ENCODE measurements around the gene SEMA3F. TPM values are rescaled to one million over a fixed set of nuclear protein-coding genes. Genes with fewer than 3 reads are reported as not detected.

SEMA3F gene
- total RNA-seq, 1 donor from 2014 or later = 10.2 TPM

DNA sequence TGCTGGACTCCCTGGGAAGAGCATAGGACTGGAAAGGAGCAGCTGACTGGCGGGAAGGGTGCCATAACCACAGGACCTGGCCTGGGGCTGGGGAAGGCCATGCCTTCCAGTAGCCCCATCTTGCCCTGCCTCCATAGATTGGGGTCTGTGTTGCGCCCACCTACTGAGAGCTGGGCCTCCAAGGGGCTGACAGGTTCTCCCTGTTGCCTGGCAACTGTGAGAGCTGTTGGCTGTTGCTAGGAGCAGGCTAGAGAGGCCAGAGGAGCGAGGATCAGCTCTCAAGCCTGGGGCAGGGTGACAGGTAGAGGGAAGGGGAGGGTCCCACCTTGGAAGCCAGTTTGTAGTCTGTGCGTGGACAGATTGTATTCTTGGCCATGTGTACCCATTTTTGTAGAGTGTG, 78.1 kb downstream of the SEMA3F start:
- no peaks in the 10 kb centered on the region for H3K9me3 ChIP-seq (replicated peaks)
- intact Hi-C loops (cut with micrococcal nuclease) = no loop called here
- no peak overlapping the region for H3K27ac ChIP-seq (replicated peaks)
- H3K36me3 ChIP-seq = no peaks in the 10 kb centered on the region
- H3K4me1 ChIP-seq = peaks cover 33% of the 10 kb centered on the region
- no peak for TF ChIP-seq CTCF (IDR thresholded peaks at IDR 0.05; ENCODE audit: borderline replicate concordance)
- DNase-seq = no peak
- H3K4me3 ChIP-seq = no peak overlapping the region
- H3K27me3 ChIP-seq (ENCODE audit: low read depth) = no peaks in the 10 kb centered on the region

- TF ChIP-seq CTCF (IDR thresholded peaks at IDR 0.05; ENCODE audit: borderline replicate concordance) = no peak
- H3K27me3 ChIP-seq (ENCODE audit: low read depth) = no peaks in the 10 kb centered on the region
- no peaks in the 10 kb centered on the region for H3K9me3 ChIP-seq (replicated peaks)
- peak within 1 kb of the TSS; percentile 99 for H3K27ac ChIP-seq (replicated peaks)
- peak within 1 kb of the TSS; percentile 91 for H3K4me3 ChIP-seq
- H3K4me1 ChIP-seq = peaks cover 58% of the 10 kb centered on the region
- peak; percentile 99 for DNase-seq
- intact Hi-C loops (cut with micrococcal nuclease) = no loop called here
- peaks cover 4% of the 10 kb centered on the region for H3K36me3 ChIP-seq
These were observed 80.8 kb downstream of the SEMA3F start, which contains the start of gene GNAI2 for GRCh38 chr3:50235716-50236483. Gene GNAI2 (plus strand): TSS chr3:50236204. CDS start chr3:50236336, 132 bp downstream.

DNA sequence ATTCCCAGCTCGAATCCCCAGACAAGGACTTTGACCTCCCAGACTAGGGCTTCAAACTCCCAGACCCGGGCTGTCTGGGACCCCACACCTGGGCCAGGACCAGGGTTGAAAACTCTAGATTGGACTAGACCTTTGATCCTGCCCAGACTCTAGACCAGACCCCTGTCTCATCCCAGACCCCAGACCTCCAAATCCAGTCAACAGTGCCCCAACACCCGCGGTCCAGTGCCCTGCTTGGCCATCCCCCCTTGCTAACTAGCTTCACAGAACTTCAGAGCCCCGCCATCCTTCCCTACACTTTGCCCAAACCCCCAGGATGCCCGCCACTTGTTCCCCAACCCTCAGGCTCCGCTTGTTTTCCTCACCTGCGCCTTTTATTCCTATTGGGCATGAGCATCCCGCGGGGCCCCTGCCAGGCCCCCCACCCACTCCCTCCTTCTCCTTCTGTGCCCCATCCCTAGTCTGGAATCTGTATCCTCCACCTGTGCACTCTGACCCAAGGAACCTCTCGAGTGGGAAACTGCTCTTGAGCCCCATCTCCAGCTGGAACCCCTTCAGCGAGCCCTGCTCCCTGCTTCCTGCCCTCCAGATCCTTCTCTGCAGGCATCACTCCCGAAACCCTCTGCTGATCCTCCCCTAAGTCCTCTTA, 81.5 kb downstream of the SEMA3F start:
- no peak for TF ChIP-seq CTCF (IDR thresholded peaks at IDR 0.05; ENCODE audit: borderline replicate concordance)
- Histone ChIP-seq H3K36me3 (peaks cover 4% of the 10 kb centered on the region), H3K9me3 (replicated peaks) (no peaks in the 10 kb centered on the region), H3K4me1 (peaks cover 65% of the 10 kb centered on the region), H3K4me3 (peak overlapping the region; percentile 91), H3K27me3 (ENCODE audit: low read depth) (no peaks in the 10 kb centered on the region), H3K27ac (replicated peaks) (peak overlapping the region; percentile 99)
- no peak for DNase-seq
- intact Hi-C loops (cut with micrococcal nuclease) = no loop called here

GRCh38 chr3:50237133-50237651, 82.1 kb downstream of the SEMA3F start:
- no peak for DNase-seq
- Histone ChIP-seq H3K27ac (replicated peaks) (peak overlapping the region; percentile 99), H3K27me3 (ENCODE audit: low read depth) (no peaks in the 10 kb centered on the region), H3K4me3 (peak overlapping the region; percentile 91), H3K9me3 (replicated peaks) (no peaks in the 10 kb centered on the region), H3K4me1 (peaks cover 70% of the 10 kb centered on the region), H3K36me3 (peaks cover 4% of the 10 kb centered on the region)
- intact Hi-C loops (cut with micrococcal nuclease) = no loop called here
- no peak for TF ChIP-seq CTCF (IDR thresholded peaks at IDR 0.05; ENCODE audit: borderline replicate concordance)

- H3K4me1 ChIP-seq = peaks cover 78% of the 10 kb centered on the region
- DNase-seq = peak; percentile 89
- peaks cover 4% of the 10 kb centered on the region for H3K36me3 ChIP-seq
- H3K9me3 ChIP-seq (replicated peaks) = no peaks in the 10 kb centered on the region
- intact Hi-C loops (cut with micrococcal nuclease) = no loop called here
- no peak for TF ChIP-seq CTCF (IDR thresholded peaks at IDR 0.05; ENCODE audit: borderline replicate concordance)
- H3K27ac ChIP-seq (replicated peaks) = peak overlapping the region; percentile 99
- no peaks in the 10 kb centered on the region for H3K27me3 ChIP-seq (ENCODE audit: low read depth)
- H3K4me3 ChIP-seq = peak overlapping the region; percentile 91
These were observed 82.8 kb downstream of the SEMA3F start for GRCh38 chr3:50237754-50238548.

Data from left ventricle myocardium inferior (tissue), 1 donor.